Keratinocyte (primary cell): ENCODE results near the gene MGMT. TPM values are rescaled to one million over a fixed set of nuclear protein-coding genes. Genes with fewer than 3 reads are reported as not detected.

Experiments
- DNase-seq: peaks from one replicate; pipeline ENCODE4 v3.0.0-alpha.2; 2011; ENCODE audit warnings: low read depth, missing footprints, low spot score
- FAIRE-seq: peaks from 2 replicates; lab custom pipeline; 2011; peaks lifted over from hg19 to GRCh38; lab: Jason Lieb, UNC
- H2AFZ ChIP-seq: 2 replicates; pipeline ENCODE4 v1.6.0; 2012; ENCODE audit warnings: low read length, control low read depth, inconsistent platforms; ENCODE audit not compliant: control insufficient read depth
- H3K27ac ChIP-seq: 2 replicates; pipeline ENCODE4 v1.5.1; 2011; ENCODE audit warnings: low read length; ENCODE audit not compliant: control insufficient read depth, insufficient read depth
- H3K27me3 ChIP-seq: 3 replicates; pipeline ENCODE4 v1.6.0; 2011; ENCODE audit warnings: low read length; ENCODE audit not compliant: control insufficient read depth, insufficient read depth; ENCODE audit errors: extremely low read depth
- H3K36me3 ChIP-seq, 2 experiments: 2 replicates in 1 of 2; 3 replicates in 1 of 2; pipeline ENCODE4 v1.5.1; 2011; ENCODE audit warnings: low read length in 2 of 2, mild to moderate bottlenecking in 1 of 2; ENCODE audit not compliant: control insufficient read depth in 2 of 2, insufficient read depth in 2 of 2; ENCODE audit errors: extremely low read depth in 1 of 2
- H3K4me1 ChIP-seq: 3 replicates; pipeline ENCODE4 v1.5.1; 2011; ENCODE audit warnings: low read length; ENCODE audit not compliant: control insufficient read depth, insufficient read depth; ENCODE audit errors: extremely low read depth
- H3K4me2 ChIP-seq: 3 replicates; pipeline ENCODE4 v1.6.0; 2011; ENCODE audit warnings: low read depth, low read length; ENCODE audit not compliant: control insufficient read depth, insufficient read depth; ENCODE audit errors: extremely low read depth
- H3K4me3 ChIP-seq, 3 experiments: fragments of 200-600 bp in 1 of 3; sonication (generic) in 1 of 3; 2 replicates in 2 of 3; 3 replicates in 1 of 3; pipeline ENCODE4 v1.5.1; 2011 to 2016; ENCODE audit warnings: low read length in 3 of 3, mild to moderate bottlenecking in 3 of 3, control low read depth in 2 of 3, inconsistent platforms in 1 of 3, low read depth in 1 of 3, mixed read lengths in 1 of 3, mixed run types in 1 of 3, moderate library complexity in 1 of 3; ENCODE audit not compliant: control insufficient read depth in 2 of 3, insufficient read depth in 2 of 3; ENCODE audit errors: extremely low read depth in 1 of 3
- H3K79me2 ChIP-seq: 2 replicates; pipeline ENCODE4 v1.6.0; 2012; ENCODE audit warnings: low read length; ENCODE audit not compliant: control insufficient read depth, insufficient read depth
- H3K9ac ChIP-seq: 3 replicates; pipeline ENCODE4 v1.6.0; 2011; ENCODE audit warnings: low read length; ENCODE audit not compliant: control insufficient read depth, insufficient read depth; ENCODE audit errors: extremely low read depth
- H3K9me1 ChIP-seq: 3 replicates; pipeline ENCODE4 v1.6.0; 2011; ENCODE audit warnings: low read length; ENCODE audit not compliant: control insufficient read depth, insufficient read depth; ENCODE audit errors: extremely low read depth
- H3K9me3 ChIP-seq: 2 replicates; pipeline ENCODE4 v1.5.1; 2012; ENCODE audit warnings: low read depth, low read length; ENCODE audit not compliant: control insufficient read depth
- H4K20me1 ChIP-seq: 3 replicates; pipeline ENCODE4 v1.6.0; 2011; ENCODE audit warnings: low read length; ENCODE audit not compliant: control insufficient read depth, insufficient read depth; ENCODE audit errors: extremely low read depth
- CTCF ChIP-seq, 3 experiments: IDR thresholded peaks in 1 of 3; conservative IDR thresholded peaks in 1 of 3; optimal IDR thresholded peaks in 1 of 3; 2 replicates in 2 of 3; 3 replicates in 1 of 3; pipeline versions ENCODE3 to v1.5.1; 2011; ENCODE audit warnings: low read length in 3 of 3, mild to moderate bottlenecking in 3 of 3, moderate library complexity in 2 of 3, control low read depth in 1 of 3, inconsistent platforms in 1 of 3; ENCODE audit not compliant: insufficient read depth in 2 of 3; ENCODE audit errors: extremely low read depth in 1 of 3
- EZH2 ChIP-seq: IDR thresholded peaks from one replicate; pipeline ENCODE4 v1.6.1; 2012; ENCODE audit warnings: inconsistent platforms, mild to moderate bottlenecking, low read length, moderate library complexity
- dilution Hi-C: fragments of 300-500 bp; cut with MboI; formaldehyde crosslinking; loops from one replicate; pipeline ENCODE4 v1.7.0; 2020; ENCODE audit warnings: low sequenced_read_pairs; ENCODE audit not compliant: extremely low pct_ligation_motif_present
- polyA plus RNA-seq, 5 experiments: library from polyadenylated mRNA; depleted of rRNA in 3 of 5; stranded (reverse) in 3 of 5; stranded (forward) in 1 of 5; unstranded in 1 of 5; fragments of >200 nt; gene quantifications; 1 replicate in 1 of 5; 2 replicates in 3 of 5; 3 replicates in 1 of 5; pipeline versions ENCODE4 v1.2.1 to v1.2.3, GENCODE V29; 2011 to 2012; ENCODE audit warnings: missing spikeins in 2 of 5, low read depth in 1 of 5, low replicate concordance in 1 of 5

MGMT gene
- polyA plus RNA-seq, 1 donor (not counting 4 experiments of a cell fraction or from before 2014, with no cell fraction given): 15.2 TPM

GRCh38 chr10:129773359-129773990 lies 306.4 kb downstream of the MGMT start:
- FAIRE-seq (no peak), DNase-seq (no peak)
- H3K36me3 ChIP-seq: peaks cover 0 to 1% of the 10 kb centered on the region in 2 experiments
- no peaks in the 10 kb centered on the region for H3K9me1 ChIP-seq
- dilution Hi-C loops: no loop called here
- H2AFZ ChIP-seq: no peak overlapping the region
- H3K9ac ChIP-seq: no peak overlapping the region
- TF ChIP-seq CTCF (optimal IDR thresholded peaks at IDR 0.05 in 1 of 3, IDR thresholded peaks at IDR 0.05 in 1 of 3, conservative IDR thresholded peaks at IDR 0.05 in 1 of 3; ENCODE audit: extremely low read depth in 1 of 3, insufficient read depth in 2 of 3, low read length in 3 of 3): no peak
- TF ChIP-seq EZH2: no peak
- no peaks in the 10 kb centered on the region for H3K79me2 ChIP-seq
- H3K9me3 ChIP-seq: peaks cover 3% of the 10 kb centered on the region
- H4K20me1 ChIP-seq: no peaks in the 10 kb centered on the region
- H3K27me3 ChIP-seq: no peaks in the 10 kb centered on the region
- no peak overlapping the region for H3K27ac ChIP-seq
- H3K4me2 ChIP-seq: no peak overlapping the region
- no peaks in the 10 kb centered on the region for H3K4me1 ChIP-seq
- H3K4me3 ChIP-seq: no peak overlapping the region

- no peaks in the 10 kb centered on the region for H3K79me2 ChIP-seq
- FAIRE-seq (no peak), DNase-seq (no peak)
- H3K27ac ChIP-seq: no peak overlapping the region
- no peak overlapping the region for H3K4me3 ChIP-seq
- dilution Hi-C loops: no loop called here
- H4K20me1 ChIP-seq: no peaks in the 10 kb centered on the region
- H3K36me3 ChIP-seq: no peaks in the 10 kb centered on the region
- H3K4me2 ChIP-seq: no peak overlapping the region
- peaks cover 3% of the 10 kb centered on the region for H3K9me3 ChIP-seq
- H3K27me3 ChIP-seq: no peaks in the 10 kb centered on the region
- no peaks in the 10 kb centered on the region for H3K9me1 ChIP-seq
- H3K4me1 ChIP-seq: no peaks in the 10 kb centered on the region
- no peak overlapping the region for H2AFZ ChIP-seq
- no peak overlapping the region for H3K9ac ChIP-seq
- no peak for TF ChIP-seq EZH2
- TF ChIP-seq CTCF (optimal IDR thresholded peaks at IDR 0.05 in 1 of 3, IDR thresholded peaks at IDR 0.05 in 1 of 3, conservative IDR thresholded peaks at IDR 0.05 in 1 of 3; ENCODE audit: extremely low read depth in 1 of 3, insufficient read depth in 2 of 3, low read length in 3 of 3): no peak
Measured at GRCh38 chr10:129774082-129774735, 307.2 kb downstream of the MGMT start.
